ENCODE results near the gene DEPDC5.

DNA sequence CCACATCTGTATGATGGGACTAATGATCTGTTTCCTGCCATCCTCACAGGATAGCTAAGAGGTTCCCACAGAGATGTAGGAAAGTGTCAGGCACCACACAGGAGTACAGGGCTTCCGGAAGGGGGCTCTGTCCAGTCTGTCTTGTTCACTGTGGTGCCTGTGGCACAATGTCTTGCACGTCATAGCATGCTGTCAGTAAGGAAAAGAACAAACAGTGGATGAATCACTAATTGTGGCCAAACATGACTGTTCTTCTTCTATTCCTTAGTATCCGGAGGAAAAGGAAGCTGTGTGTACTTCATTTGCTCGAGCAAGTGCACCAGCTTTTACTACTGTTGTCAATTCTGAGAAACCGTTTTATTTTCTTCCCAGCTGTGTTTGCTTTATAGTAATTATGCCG, 117.1 kb downstream of the DEPDC5 start:
- no peak for TF ChIP-seq POLR2AphosphoS5 (IDR thresholded peaks at IDR 0.05; ENCODE audit: low read depth, low read length)
- no peak for TF ChIP-seq TAF1 (IDR thresholded peaks at IDR 0.05; ENCODE audit: borderline replicate concordance, insufficient read depth, low read length)
- TF ChIP-seq SIN3A (IDR thresholded peaks at IDR 0.05; ENCODE audit: borderline replicate concordance, insufficient read depth, low read length): peak; percentile 41; the same call in 1 of the 2 replicates
- TF ChIP-seq, protein P1, sequence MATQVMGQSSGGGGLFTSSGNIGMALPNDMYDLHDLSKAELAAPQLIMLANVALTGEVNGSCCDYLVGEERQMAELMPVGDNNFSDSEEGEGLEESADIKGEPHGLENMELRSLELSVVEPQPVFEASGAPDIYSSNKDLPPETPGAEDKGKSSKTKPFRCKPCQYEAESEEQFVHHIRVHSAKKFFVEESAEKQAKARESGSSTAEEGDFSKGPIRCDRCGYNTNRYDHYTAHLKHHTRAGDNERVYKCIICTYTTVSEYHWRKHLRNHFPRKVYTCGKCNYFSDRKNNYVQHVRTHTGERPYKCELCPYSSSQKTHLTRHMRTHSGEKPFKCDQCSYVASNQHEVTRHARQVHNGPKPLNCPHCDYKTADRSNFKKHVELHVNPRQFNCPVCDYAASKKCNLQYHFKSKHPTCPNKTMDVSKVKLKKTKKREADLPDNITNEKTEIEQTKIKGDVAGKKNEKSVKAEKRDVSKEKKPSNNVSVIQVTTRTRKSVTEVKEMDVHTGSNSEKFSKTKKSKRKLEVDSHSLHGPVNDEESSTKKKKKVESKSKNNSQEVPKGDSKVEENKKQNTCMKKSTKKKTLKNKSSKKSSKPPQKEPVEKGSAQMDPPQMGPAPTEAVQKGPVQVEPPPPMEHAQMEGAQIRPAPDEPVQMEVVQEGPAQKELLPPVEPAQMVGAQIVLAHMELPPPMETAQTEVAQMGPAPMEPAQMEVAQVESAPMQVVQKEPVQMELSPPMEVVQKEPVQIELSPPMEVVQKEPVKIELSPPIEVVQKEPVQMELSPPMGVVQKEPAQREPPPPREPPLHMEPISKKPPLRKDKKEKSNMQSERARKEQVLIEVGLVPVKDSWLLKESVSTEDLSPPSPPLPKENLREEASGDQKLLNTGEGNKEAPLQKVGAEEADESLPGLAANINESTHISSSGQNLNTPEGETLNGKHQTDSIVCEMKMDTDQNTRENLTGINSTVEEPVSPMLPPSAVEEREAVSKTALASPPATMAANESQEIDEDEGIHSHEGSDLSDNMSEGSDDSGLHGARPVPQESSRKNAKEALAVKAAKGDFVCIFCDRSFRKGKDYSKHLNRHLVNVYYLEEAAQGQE (IDR thresholded peaks at IDR 0.05; ENCODE audit: insufficient read depth in 1 of 2, low read depth in 2 of 2, low read length in 2 of 2): peak in 1 of 2 experiments; percentile 23; a peak in 1 of 4 replicates
